ENCODE measurements around the gene FAM13A.

Gene FAM13A

GRCh38 chr4:88810325-88810724 is 246.7 kb downstream of the FAM13A start:
- DNase-seq (ENCODE audit: low read depth) = no peak

GRCh38 chr4:88809576-88810219 is 247.3 kb downstream of the FAM13A start:
- DNase-seq (ENCODE audit: low read depth) = no peak

- DNase-seq (ENCODE audit: low read depth) = no peak
Measured at GRCh38 chr4:88809101-88809500, 247.9 kb downstream of the FAM13A start.

- DNase-seq (ENCODE audit: low read depth) = no peak
Measured at GRCh38 chr4:88807499-88807898, 249.5 kb downstream of the FAM13A start.

- no peak for DNase-seq (ENCODE audit: low read depth)
Measured at GRCh38 chr4:88804234-88804633, 252.8 kb downstream of the FAM13A start.

- peak; percentile 91 for DNase-seq (ENCODE audit: low read depth)
Measured at GRCh38 chr4:88803600-88804096, 253.3 kb downstream of the FAM13A start.

GRCh38 chr4:88802585-88803286 is 254.2 kb downstream of the FAM13A start:
- DNase-seq (ENCODE audit: low read depth) = no peak

- no peak for DNase-seq (ENCODE audit: low read depth)
Measured at GRCh38 chr4:88802138-88802537, 254.8 kb downstream of the FAM13A start.

GRCh38 chr4:88799900-88800299 is 257.1 kb downstream of the FAM13A start:
- no peak for DNase-seq (ENCODE audit: low read depth)

- DNase-seq (ENCODE audit: low read depth) = no peak
Measured at GRCh38 chr4:88797725-88798124, 259.3 kb downstream of the FAM13A start.

GRCh38 chr4:88796545-88796944 is 260.4 kb downstream of the FAM13A start:
- no peak for DNase-seq (ENCODE audit: low read depth)

- DNase-seq (ENCODE audit: low read depth) = no peak
Measured at GRCh38 chr4:88794952-88795351, 262.0 kb downstream of the FAM13A start.

- no peak for DNase-seq (ENCODE audit: low read depth)
Measured at GRCh38 chr4:88794087-88794690, 262.8 kb downstream of the FAM13A start.

GRCh38 chr4:88793475-88793874 is 263.5 kb downstream of the FAM13A start:
- no peak for DNase-seq (ENCODE audit: low read depth)

GRCh38 chr4:88792821-88793220 is 264.2 kb downstream of the FAM13A start:
- DNase-seq (ENCODE audit: low read depth) = no peak

GRCh38 chr4:88792268-88792781 is 264.7 kb downstream of the FAM13A start:
- peak; percentile 65 for DNase-seq (ENCODE audit: low read depth)

GRCh38 chr4:88791274-88791673 is 265.7 kb downstream of the FAM13A start:
- DNase-seq (ENCODE audit: low read depth) = no peak

- no peak for DNase-seq (ENCODE audit: low read depth)
Measured at GRCh38 chr4:88788895-88789294, 268.1 kb downstream of the FAM13A start.

GRCh38 chr4:88788424-88788823 is 268.6 kb downstream of the FAM13A start:
- DNase-seq (ENCODE audit: low read depth) = no peak

- DNase-seq (ENCODE audit: low read depth) = no peak
Measured at GRCh38 chr4:88786011-88786410, 271.0 kb downstream of the FAM13A start.

- DNase-seq (ENCODE audit: low read depth) = no peak
Measured at GRCh38 chr4:88780389-88780788, 276.6 kb downstream of the FAM13A start.

- no peak for DNase-seq (ENCODE audit: low read depth)
Measured at GRCh38 chr4:88779431-88779830, 277.6 kb downstream of the FAM13A start.

- no peak for DNase-seq (ENCODE audit: low read depth)
Measured at GRCh38 chr4:88775529-88775928, 281.5 kb downstream of the FAM13A start.
